ELR (cell line): ENCODE data around the gene TOX4.
A peak's percentile ranks its signal among the peaks of the same experiment; 100 is the strongest.

Source experiments
- DNase-seq: peaks from one replicate; pipeline ENCODE4 v3.0.0-alpha.2; 2015; ENCODE audit warnings: low read depth

Gene TOX4

GRCh38 chr14:21503376-21503775, 26.4 kb downstream of the TOX4 start:
- DNase-seq, result no peak

GRCh38 chr14:21505012-21505553, 28.1 kb downstream of the TOX4 start:
- no peak for DNase-seq

GRCh38 chr14:21506557-21506956, 29.6 kb downstream of the TOX4 start:
- DNase-seq, result no peak

- DNase-seq, result no peak
Measured at GRCh38 chr14:21509432-21510143, 32.6 kb downstream of the TOX4 start.

- peak; percentile 99 for DNase-seq
Measured at GRCh38 chr14:21510735-21511657, 34.0 kb downstream of the TOX4 start, which contains the start of gene METTL3. TSS of gene METTL3 (minus strand) at chr14:21511340. CDS start at chr14:21511223, 117 bp downstream.

GRCh38 chr14:21514341-21514740, 37.3 kb downstream of the TOX4 start:
- DNase-seq, result no peak

GRCh38 chr14:21518725-21519124, 41.7 kb downstream of the TOX4 start:
- DNase-seq, result no peak

- DNase-seq, result no peak
Measured at GRCh38 chr14:21520767-21521166, 43.8 kb downstream of the TOX4 start.

- peak; percentile 65 for DNase-seq
Measured at GRCh38 chr14:21521501-21521900, 44.5 kb downstream of the TOX4 start.

- no peak for DNase-seq
Measured at GRCh38 chr14:21523203-21523602, 46.2 kb downstream of the TOX4 start.

GRCh38 chr14:21524575-21525490, 47.8 kb downstream of the TOX4 start:
- no peak for DNase-seq

GRCh38 chr14:21525571-21525961, 48.6 kb downstream of the TOX4 start:
- DNase-seq, result no peak

- DNase-seq, result peak; percentile 58
Measured at GRCh38 chr14:21525962-21526671, 49.1 kb downstream of the TOX4 start, which contains the start of gene SALL2. TSS of gene SALL2 (minus strand) at chr14:21526346. CDS start at chr14:21526127, 219 bp downstream.

- no peak for DNase-seq
Measured at GRCh38 chr14:21526672-21527317, 49.8 kb downstream of the TOX4 start.

- no peak for DNase-seq
Measured at GRCh38 chr14:21527318-21527679, 50.3 kb downstream of the TOX4 start.

- DNase-seq, result no peak
Measured at GRCh38 chr14:21528381-21529348, 51.7 kb downstream of the TOX4 start.

GRCh38 chr14:21529515-21529914, 52.5 kb downstream of the TOX4 start:
- DNase-seq, result no peak

GRCh38 chr14:21533294-21533693, 56.3 kb downstream of the TOX4 start:
- no peak for DNase-seq

- DNase-seq, result no peak
Measured at GRCh38 chr14:21534576-21534975, 57.6 kb downstream of the TOX4 start.
